COLO829 (cell line): ENCODE results near the gene SNAP23.

Source experiments
- DNase-seq: peaks from one replicate; pipeline ENCODE4 v3.0.0; 2012; ENCODE audit warnings: low spot score

SNAP23 gene

GRCh38 chr15:42575188-42576039 lies 80.0 kb downstream of the SNAP23 start, which contains the start of gene STARD9:
Gene STARD9, plus strand, starts transcription at chr15:42575606. Its CDS starts 110 bp downstream, at chr15:42575716.
- peak; percentile 93 for DNase-seq

GRCh38 chr15:42576040-42576594 lies 80.7 kb downstream of the SNAP23 start:
- DNase-seq: no peak

DNA sequence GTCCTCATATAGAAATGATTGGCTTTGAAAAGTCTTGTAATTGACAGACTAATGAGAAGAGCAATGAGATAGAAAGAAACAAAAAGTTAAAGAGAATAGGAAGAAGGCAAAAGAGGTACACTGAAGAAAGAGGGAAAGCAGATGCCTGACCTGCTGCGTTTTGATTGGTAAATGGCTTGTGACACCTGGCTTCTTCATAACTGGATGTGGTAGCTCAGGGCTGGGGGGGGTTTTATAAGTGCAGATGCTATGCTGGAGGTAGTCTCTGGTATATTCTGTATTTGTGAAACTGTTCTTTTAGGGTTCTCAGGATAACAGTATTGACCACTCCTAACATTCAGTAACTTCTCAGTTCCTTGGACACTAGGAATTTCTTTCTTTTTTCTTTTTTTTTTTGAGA lies 81.3 kb downstream of the SNAP23 start:
- DNase-seq: no peak

GRCh38 chr15:42577514-42578031 lies 82.1 kb downstream of the SNAP23 start:
- DNase-seq: no peak

GRCh38 chr15:42578984-42579537 lies 83.6 kb downstream of the SNAP23 start:
- no peak for DNase-seq

GRCh38 chr15:42581272-42581730 lies 85.9 kb downstream of the SNAP23 start:
- DNase-seq: no peak
